ENCODE results near the gene ABCC5.

DNA sequence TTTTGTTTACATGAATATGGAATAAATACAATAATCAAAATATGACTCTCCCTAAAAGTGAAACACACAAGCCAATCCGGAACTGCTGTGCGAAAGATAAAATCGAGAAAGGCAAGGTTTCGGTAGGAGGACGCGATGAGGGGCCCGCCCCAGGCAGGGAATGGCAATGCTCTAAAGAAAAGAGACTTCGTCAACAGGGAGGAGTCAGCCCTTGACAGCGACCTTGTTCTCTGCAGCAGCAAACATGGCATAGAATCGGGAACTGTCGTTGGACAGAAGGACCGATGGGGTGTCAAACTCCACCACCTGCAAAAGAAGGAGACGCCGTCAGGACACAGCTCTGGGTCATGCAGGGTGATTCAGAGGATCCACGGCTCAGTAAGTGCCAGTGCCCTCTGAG is 96.6 kb downstream of the ABCC5 start:
- TF ChIP-seq, protein P1, sequence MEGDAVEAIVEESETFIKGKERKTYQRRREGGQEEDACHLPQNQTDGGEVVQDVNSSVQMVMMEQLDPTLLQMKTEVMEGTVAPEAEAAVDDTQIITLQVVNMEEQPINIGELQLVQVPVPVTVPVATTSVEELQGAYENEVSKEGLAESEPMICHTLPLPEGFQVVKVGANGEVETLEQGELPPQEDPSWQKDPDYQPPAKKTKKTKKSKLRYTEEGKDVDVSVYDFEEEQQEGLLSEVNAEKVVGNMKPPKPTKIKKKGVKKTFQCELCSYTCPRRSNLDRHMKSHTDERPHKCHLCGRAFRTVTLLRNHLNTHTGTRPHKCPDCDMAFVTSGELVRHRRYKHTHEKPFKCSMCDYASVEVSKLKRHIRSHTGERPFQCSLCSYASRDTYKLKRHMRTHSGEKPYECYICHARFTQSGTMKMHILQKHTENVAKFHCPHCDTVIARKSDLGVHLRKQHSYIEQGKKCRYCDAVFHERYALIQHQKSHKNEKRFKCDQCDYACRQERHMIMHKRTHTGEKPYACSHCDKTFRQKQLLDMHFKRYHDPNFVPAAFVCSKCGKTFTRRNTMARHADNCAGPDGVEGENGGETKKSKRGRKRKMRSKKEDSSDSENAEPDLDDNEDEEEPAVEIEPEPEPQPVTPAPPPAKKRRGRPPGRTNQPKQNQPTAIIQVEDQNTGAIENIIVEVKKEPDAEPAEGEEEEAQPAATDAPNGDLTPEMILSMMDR (IDR thresholded peaks at IDR 0.05): no peak
- no peak for TF ChIP-seq POLR2A (IDR thresholded peaks at IDR 0.05)
